Measurements from ENCODE around the gene LUZP1.

DNA sequence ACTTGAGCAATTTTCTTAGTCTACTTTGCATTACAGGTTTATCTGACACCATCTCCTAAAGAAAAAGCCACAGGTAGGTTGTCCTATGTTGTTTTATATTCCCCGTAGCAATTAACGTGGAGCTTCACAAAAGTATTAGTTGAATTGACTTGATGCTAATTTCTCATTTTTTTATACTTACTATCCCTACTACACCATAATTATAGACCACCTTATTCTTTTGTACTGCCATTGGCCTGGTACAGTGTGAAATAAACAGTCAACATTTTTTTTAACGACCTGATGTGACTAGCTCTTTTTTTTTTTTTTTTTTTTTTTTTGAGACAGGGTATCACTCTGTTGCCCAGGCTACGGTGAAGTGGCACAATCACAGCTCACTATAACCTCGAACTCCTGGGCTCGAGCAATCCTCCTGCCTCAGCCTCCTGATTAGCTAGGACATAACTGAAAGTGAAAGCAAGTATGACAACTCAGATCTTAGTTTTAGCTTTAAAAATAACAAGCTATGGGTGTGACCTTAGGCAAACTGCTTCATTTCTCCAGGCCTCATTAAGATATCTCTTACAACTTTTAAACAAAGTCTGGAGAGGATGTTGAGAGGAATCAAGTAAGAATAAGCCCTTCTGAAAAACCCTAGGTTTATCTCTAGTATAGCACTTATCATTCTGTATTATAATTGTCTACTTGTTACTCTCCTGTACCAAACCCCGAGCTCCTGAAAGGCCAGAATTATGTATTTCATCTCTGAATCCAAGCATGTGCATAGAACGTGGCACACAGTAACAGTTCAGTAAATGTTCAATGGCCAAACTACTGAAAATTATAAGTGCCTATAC is 49.5 kb downstream of the LUZP1 start:
- no peak for TF ChIP-seq POLR2A (IDR thresholded peaks at IDR 0.05; ENCODE audit: low read depth, low read length)
- TF ChIP-seq, protein P1, sequence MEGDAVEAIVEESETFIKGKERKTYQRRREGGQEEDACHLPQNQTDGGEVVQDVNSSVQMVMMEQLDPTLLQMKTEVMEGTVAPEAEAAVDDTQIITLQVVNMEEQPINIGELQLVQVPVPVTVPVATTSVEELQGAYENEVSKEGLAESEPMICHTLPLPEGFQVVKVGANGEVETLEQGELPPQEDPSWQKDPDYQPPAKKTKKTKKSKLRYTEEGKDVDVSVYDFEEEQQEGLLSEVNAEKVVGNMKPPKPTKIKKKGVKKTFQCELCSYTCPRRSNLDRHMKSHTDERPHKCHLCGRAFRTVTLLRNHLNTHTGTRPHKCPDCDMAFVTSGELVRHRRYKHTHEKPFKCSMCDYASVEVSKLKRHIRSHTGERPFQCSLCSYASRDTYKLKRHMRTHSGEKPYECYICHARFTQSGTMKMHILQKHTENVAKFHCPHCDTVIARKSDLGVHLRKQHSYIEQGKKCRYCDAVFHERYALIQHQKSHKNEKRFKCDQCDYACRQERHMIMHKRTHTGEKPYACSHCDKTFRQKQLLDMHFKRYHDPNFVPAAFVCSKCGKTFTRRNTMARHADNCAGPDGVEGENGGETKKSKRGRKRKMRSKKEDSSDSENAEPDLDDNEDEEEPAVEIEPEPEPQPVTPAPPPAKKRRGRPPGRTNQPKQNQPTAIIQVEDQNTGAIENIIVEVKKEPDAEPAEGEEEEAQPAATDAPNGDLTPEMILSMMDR (IDR thresholded peaks at IDR 0.05; ENCODE audit: extremely low read depth in 1 of 2, insufficient read depth in 1 of 2, low read depth in 1 of 2, low read length in 2 of 2): no peak
- TF ChIP-seq EZH2 (IDR thresholded peaks at IDR 0.05; ENCODE audit: borderline replicate concordance, low read depth, low read length, severe bottlenecking): no peak
- TF ChIP-seq, protein P2, sequence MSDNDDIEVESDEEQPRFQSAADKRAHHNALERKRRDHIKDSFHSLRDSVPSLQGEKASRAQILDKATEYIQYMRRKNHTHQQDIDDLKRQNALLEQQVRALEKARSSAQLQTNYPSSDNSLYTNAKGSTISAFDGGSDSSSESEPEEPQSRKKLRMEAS (IDR thresholded peaks at IDR 0.05; ENCODE audit: insufficient read depth, insufficient read length): no peak
- no peak for TF ChIP-seq POLR2AphosphoS5 (IDR thresholded peaks at IDR 0.05; ENCODE audit: insufficient read depth, low read depth, low read length)
- no peak for TF ChIP-seq JUN (IDR thresholded peaks at IDR 0.05; ENCODE audit: borderline replicate concordance, insufficient read depth, insufficient read length, low read depth)
